T-helper 2 cell treated with Interferon-gamma antibody and Interleukin-4, amounts not matched to agents 5 μg/mL and 100 μg/mL, for 36 hours (primary cell): ENCODE data around the gene CACNA1A.
"Not testable (repeated sequence)": the region's sequence is repeated elsewhere in the genome, so short reads cannot be mapped to it uniquely, and the experiment has no call there.

Experiments
- DNase-seq: peaks from one replicate; pipeline ENCODE4 v3.0.0; 2021; ENCODE audit warnings: low spot score
- H3K27ac Mint-ChIP-seq: one replicate; pipeline ENCODE4 v1.8.0; 2021; ENCODE audit warnings: mild to moderate bottlenecking, mixed read lengths
- H3K27me3 Mint-ChIP-seq: one replicate; pipeline ENCODE4 v1.8.0; 2021; ENCODE audit warnings: low read depth, mixed read lengths
- H3K36me3 Mint-ChIP-seq: one replicate; pipeline ENCODE4 v1.8.0; 2021; ENCODE audit warnings: low read depth, mixed read lengths
- H3K4me1 Mint-ChIP-seq: one replicate; pipeline ENCODE4 v1.8.0; 2021; ENCODE audit warnings: low read depth, mixed read lengths
- H3K4me3 Mint-ChIP-seq: one replicate; pipeline ENCODE4 v1.8.0; 2022; ENCODE audit warnings: mild to moderate bottlenecking, moderate library complexity, mixed read lengths
- H3K9me3 Mint-ChIP-seq: one replicate; pipeline ENCODE4 v1.8.0; 2021; ENCODE audit warnings: mixed read lengths

Gene CACNA1A

DNA sequence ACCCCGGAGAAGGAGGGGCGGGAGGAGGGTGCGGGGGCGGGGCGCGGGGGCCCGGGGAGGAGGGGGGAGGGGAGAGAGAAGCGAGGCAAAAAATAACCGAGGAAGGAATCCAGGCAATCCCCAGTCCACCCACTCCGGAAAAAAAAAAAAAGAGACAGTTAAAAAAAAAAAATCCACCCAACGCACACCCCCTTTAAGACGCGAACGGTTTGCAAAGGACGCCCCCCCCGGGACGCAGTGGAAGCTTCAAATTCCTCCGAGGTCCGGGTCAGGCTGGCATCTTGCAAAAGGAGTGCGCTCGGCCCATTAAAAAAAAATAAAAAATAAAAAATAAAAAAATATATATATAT lies at the start of gene CACNA1A:
TSS of gene CACNA1A (minus strand) at position 9 of the 350 bp plus-strand sequence. CDS start 255 bp downstream, outside the sequence.
- Mint-ChIP-seq H3K27ac (no peak within 1 kb of the TSS), H3K4me3 (no peak within 1 kb of the TSS), H3K36me3 (no peaks in the 10 kb centered on the region), H3K27me3 (peaks cover 50% of the 10 kb centered on the region), H3K4me1 (no peaks in the 10 kb centered on the region), H3K9me3 (no peaks in the 10 kb centered on the region)
- no peak for DNase-seq

DNA sequence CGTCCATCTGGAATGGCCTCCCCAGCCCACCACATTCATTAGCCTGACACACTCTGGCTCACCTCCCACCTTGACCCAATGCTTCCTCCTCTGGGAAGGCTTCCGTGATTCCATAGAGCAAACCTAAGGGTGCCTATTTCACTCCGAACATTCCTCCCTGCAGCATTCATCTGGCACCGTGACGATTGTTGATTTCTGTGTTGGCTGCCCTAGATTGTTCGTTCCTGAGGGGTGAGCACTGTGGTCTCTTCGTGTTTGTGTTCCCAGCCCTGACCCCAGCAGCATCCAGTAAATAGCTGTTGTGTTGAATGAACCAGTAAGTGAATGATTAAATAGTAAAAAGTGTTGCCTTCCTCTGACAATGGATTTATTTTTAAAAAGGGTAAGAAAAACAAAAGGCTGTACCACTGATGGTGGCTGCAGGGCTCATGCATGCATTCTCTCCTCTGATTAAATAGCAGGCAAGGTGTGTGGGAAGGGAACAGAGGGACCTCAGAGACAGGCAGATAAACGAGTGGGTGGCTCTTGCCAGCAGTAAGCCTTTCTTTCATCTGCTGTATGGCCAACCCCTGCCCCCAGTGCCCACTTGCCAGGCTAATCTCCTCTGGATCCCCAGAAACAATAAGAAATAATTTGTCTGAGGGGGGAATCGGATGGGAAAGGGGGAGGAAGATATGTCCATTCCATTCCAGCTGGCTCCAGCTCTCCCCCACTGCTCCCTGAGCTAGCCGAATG lies 48.4 kb upstream of the CACNA1A start:
- no peak overlapping the region for H3K4me3 Mint-ChIP-seq
- no peaks in the 10 kb centered on the region for H3K27me3 Mint-ChIP-seq
- H3K9me3 Mint-ChIP-seq = no peaks in the 10 kb centered on the region
- no peaks in the 10 kb centered on the region for H3K36me3 Mint-ChIP-seq
- no peak for DNase-seq
- H3K4me1 Mint-ChIP-seq = no peaks in the 10 kb centered on the region
- H3K27ac Mint-ChIP-seq = no peak overlapping the region

DNA sequence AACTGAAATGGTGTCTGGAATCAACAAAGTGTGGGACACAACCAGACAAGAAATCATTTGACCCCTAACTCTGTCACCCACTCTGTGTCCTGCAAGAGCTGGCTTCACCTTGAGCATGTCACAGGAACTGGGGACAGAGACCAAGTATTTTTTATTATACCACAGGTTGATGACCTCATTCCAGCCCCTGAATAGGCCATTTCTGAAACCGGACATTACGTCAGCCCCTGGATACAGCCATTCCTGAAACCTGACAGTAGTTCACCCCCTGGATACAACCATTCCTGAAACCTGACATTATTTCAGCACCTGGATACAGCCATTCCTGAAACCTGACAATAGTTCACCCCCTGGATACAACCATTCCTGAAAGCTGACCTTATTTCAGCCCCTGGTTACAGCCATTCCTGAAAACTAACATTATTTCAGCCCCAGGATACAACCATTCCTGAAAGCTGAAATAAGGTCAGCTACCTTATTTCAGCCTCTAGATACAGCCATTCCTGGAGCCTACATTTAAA lies 47.7 kb upstream of the CACNA1A start:
- no peaks in the 10 kb centered on the region for H3K27me3 Mint-ChIP-seq
- H3K4me3 Mint-ChIP-seq = no peak overlapping the region
- DNase-seq = no peak
- no peaks in the 10 kb centered on the region for H3K4me1 Mint-ChIP-seq
- H3K9me3 Mint-ChIP-seq = no peaks in the 10 kb centered on the region
- H3K36me3 Mint-ChIP-seq = no peaks in the 10 kb centered on the region
- no peak overlapping the region for H3K27ac Mint-ChIP-seq

- H3K9me3 Mint-ChIP-seq = no peaks in the 10 kb centered on the region
- no peak overlapping the region for H3K4me3 Mint-ChIP-seq
- no peaks in the 10 kb centered on the region for H3K4me1 Mint-ChIP-seq
- H3K36me3 Mint-ChIP-seq = no peaks in the 10 kb centered on the region
- no peak for DNase-seq
- H3K27me3 Mint-ChIP-seq = no peaks in the 10 kb centered on the region
- H3K27ac Mint-ChIP-seq = no peak overlapping the region
Observed at GRCh38 chr19:13548131-13548530, 41.9 kb upstream of the CACNA1A start.

DNA sequence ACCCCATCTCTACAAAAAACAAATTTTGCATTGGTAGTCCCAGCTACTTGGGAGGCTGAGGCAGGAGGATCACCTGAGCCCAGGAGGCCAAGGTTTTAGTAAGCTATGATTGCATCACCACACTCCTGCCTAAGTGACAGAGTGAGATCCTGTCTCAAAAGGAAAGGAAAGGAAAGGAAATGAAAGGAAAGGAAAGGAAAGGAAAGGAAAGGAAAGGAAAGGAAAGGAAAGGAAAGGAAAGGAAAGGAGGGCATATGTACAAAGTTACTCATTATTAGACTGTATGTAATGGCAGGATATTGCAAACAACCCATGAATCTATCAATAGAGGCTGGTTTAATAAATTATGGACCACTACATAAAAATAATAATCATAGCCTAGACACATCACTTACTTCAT lies 40.8 kb upstream of the CACNA1A start:
- Mint-ChIP-seq H3K27me3 (no peaks in the 10 kb centered on the region), H3K4me3 (no peak overlapping the region)

GRCh38 chr19:13544423-13544822 lies 38.1 kb upstream of the CACNA1A start:
- no peak for DNase-seq
- no peaks in the 10 kb centered on the region for H3K27me3 Mint-ChIP-seq
- H3K27ac Mint-ChIP-seq = no peak overlapping the region
- no peaks in the 10 kb centered on the region for H3K4me1 Mint-ChIP-seq
- no peak overlapping the region for H3K4me3 Mint-ChIP-seq
- no peaks in the 10 kb centered on the region for H3K9me3 Mint-ChIP-seq
- H3K36me3 Mint-ChIP-seq = no peaks in the 10 kb centered on the region

More for the DNA sequence above, 40.8 kb upstream of the CACNA1A start:
- Mint-ChIP-seq H3K27ac (no peak overlapping the region), H3K4me1 (no peaks in the 10 kb centered on the region), H3K9me3 (no peaks in the 10 kb centered on the region), H3K36me3 (no peaks in the 10 kb centered on the region)
- DNase-seq = no peak

DNA sequence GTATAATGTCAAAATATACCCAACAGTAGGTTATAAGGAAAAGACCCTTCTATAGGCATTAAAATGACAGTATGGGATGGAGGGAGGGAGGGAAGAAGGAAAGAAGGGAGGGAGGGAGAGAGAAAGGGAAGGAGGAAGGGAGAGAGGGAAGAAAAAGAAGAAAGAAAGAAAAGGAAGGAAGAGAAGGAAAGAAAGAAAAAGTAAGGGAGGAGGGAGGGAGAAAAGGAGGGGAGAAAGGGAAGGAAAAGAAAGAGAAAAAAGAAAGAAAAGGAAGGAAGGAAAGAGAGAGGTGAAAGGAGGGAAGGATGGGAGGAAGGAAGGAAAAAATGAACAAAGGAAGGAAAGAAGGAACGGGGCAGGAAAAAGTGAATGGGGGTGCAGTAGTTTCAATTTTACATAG lies 35.3 kb upstream of the CACNA1A start:
- Mint-ChIP-seq H3K9me3 (no peaks in the 10 kb centered on the region), H3K4me1 (no peaks in the 10 kb centered on the region), H3K27me3 (no peaks in the 10 kb centered on the region), H3K36me3 (no peaks in the 10 kb centered on the region), H3K4me3 (no peak overlapping the region), H3K27ac (no peak overlapping the region)
- DNase-seq = no peak

GRCh38 chr19:13539332-13539731 lies 33.1 kb upstream of the CACNA1A start:
- Mint-ChIP-seq H3K27ac (no peak overlapping the region), H3K9me3 (no peaks in the 10 kb centered on the region), H3K36me3 (no peaks in the 10 kb centered on the region), H3K4me3 (no peak overlapping the region), H3K27me3 (no peaks in the 10 kb centered on the region), H3K4me1 (no peaks in the 10 kb centered on the region)
- no peak for DNase-seq

- H3K9me3 Mint-ChIP-seq = no peaks in the 10 kb centered on the region
- H3K27me3 Mint-ChIP-seq = no peaks in the 10 kb centered on the region
- no peak overlapping the region for H3K27ac Mint-ChIP-seq
- no peaks in the 10 kb centered on the region for H3K36me3 Mint-ChIP-seq
- H3K4me1 Mint-ChIP-seq = no peaks in the 10 kb centered on the region
- no peak overlapping the region for H3K4me3 Mint-ChIP-seq
- no peak for DNase-seq
Observed at GRCh38 chr19:13538601-13539253, 32.4 kb upstream of the CACNA1A start.

DNA sequence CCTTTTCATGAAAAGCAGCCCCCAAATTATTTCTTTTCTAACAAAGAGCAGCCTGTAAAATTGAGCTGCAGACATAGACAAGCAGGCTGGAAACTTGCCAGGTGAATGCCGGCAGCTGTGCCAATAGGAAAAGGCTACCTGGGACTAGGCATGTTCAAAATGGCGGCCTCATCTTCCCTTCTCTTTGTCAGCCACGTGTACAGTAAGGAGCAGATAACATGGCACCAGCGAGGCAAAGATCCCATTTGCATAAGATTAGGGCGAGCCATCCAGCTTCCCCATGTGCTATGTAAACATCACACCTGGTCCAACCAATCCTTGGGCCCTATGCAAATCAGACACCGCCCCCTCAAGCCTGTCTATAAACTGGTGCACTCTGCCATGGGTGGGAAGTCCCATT lies 31.2 kb upstream of the CACNA1A start:
- H3K4me1 Mint-ChIP-seq = no peaks in the 10 kb centered on the region
- no peaks in the 10 kb centered on the region for H3K27me3 Mint-ChIP-seq
- no peaks in the 10 kb centered on the region for H3K9me3 Mint-ChIP-seq
- no peak overlapping the region for H3K27ac Mint-ChIP-seq
- H3K36me3 Mint-ChIP-seq = no peaks in the 10 kb centered on the region
- DNase-seq = no peak
- no peak overlapping the region for H3K4me3 Mint-ChIP-seq

GRCh38 chr19:13530720-13531119 lies 24.4 kb upstream of the CACNA1A start:
- peaks cover 9% of the 10 kb centered on the region for H3K9me3 Mint-ChIP-seq
- DNase-seq = no peak
- H3K27me3 Mint-ChIP-seq = no peaks in the 10 kb centered on the region
- H3K4me1 Mint-ChIP-seq = no peaks in the 10 kb centered on the region
- H3K27ac Mint-ChIP-seq = no peak overlapping the region
- no peak overlapping the region for H3K4me3 Mint-ChIP-seq
- H3K36me3 Mint-ChIP-seq = no peaks in the 10 kb centered on the region

DNA sequence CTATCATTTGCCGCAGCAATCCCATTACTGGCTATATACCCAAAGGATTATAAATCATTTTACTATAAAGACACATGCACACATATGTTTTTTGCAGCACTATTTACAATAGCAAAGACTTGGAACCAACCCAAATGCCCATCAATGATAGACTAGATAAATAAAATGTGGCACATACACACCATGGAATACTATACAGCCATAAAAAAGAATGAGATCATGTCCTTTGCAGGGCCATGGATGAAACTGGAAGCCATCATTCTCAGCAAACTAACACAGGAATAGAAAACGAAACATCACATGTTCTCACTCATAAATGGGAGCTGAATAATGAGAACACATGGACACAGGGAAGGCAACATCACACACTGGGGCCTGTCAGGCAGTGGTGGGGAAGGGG lies 23.4 kb upstream of the CACNA1A start:
- not testable (repeated sequence) for H3K27me3 Mint-ChIP-seq, DNase-seq, H3K27ac Mint-ChIP-seq, H3K4me1 Mint-ChIP-seq, H3K36me3 Mint-ChIP-seq, H3K4me3 Mint-ChIP-seq
- peaks cover 11% of the 10 kb centered on the region for H3K9me3 Mint-ChIP-seq

GRCh38 chr19:13526552-13526951 lies 20.3 kb upstream of the CACNA1A start:
- H3K9me3 Mint-ChIP-seq = peaks cover 17% of the 10 kb centered on the region
- no peak overlapping the region for H3K4me3 Mint-ChIP-seq
- H3K4me1 Mint-ChIP-seq = no peaks in the 10 kb centered on the region
- H3K27me3 Mint-ChIP-seq = no peaks in the 10 kb centered on the region
- no peak overlapping the region for H3K27ac Mint-ChIP-seq
- DNase-seq = no peak
- no peaks in the 10 kb centered on the region for H3K36me3 Mint-ChIP-seq

DNA sequence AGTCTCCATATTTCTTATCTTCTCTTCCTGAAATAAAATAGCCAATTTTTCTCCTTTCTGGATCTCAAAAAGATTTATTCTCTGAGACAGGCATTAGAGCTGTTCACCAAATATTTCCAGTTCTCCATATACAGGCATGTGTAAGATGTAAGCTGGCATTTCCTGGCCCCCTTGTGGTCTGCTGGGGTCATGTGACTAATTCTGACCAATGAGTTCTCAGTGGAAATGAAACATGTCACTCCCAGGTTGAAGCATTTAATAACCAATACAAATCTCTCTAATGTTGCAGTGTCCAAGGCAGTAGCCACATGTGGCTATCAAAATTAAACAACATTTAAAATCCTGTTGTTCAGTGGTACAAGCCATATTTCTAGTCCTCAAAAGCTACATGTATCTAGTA lies 14.8 kb upstream of the CACNA1A start:
- no peaks in the 10 kb centered on the region for H3K36me3 Mint-ChIP-seq
- H3K4me1 Mint-ChIP-seq = no peaks in the 10 kb centered on the region
- no peaks in the 10 kb centered on the region for H3K27me3 Mint-ChIP-seq
- H3K4me3 Mint-ChIP-seq = no peak overlapping the region
- H3K27ac Mint-ChIP-seq = no peak overlapping the region
- no peak for DNase-seq
- peaks cover 25% of the 10 kb centered on the region for H3K9me3 Mint-ChIP-seq
